Measurements from ENCODE around the gene NRF1.

Gene NRF1

GRCh38 chr7:129677796-129678195, 66.3 kb downstream of the NRF1 start:
- TF ChIP-seq CTCF (conservative IDR thresholded peaks at IDR 0.05) (no peak), ZFX (IDR thresholded peaks at IDR 0.05) (no peak)
- H3K27ac ChIP-seq = no peak overlapping the region

- TF ChIP-seq ZFX (IDR thresholded peaks at IDR 0.05) = no peak
- TF ChIP-seq CTCF (conservative IDR thresholded peaks at IDR 0.05) = no peak
- H3K27ac ChIP-seq = no peak overlapping the region
Observed at GRCh38 chr7:129678606-129679005, 67.1 kb downstream of the NRF1 start.

DNA sequence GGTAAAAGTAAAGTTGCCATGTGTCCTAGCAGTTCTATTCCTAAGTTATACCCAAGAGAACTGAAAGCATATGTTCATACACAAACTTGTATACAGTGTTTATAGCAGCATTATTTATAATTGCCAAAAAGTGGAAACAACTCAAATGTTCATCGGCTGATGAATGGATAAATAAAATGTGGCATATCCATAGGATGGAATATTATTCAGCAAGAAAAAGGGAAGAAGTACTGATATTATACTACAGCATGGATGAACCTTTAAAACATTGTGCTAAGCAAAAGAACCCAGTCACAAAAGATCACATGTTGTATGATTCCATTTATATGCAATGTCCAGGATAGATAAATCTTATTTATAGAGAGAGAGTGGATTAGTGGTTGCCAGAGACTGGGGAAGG, 68.9 kb downstream of the NRF1 start:
- no peak for TF ChIP-seq CTCF (conservative IDR thresholded peaks at IDR 0.05)
- TF ChIP-seq ZFX (IDR thresholded peaks at IDR 0.05) = no peak
- H3K27ac ChIP-seq = no peak overlapping the region

- H3K27ac ChIP-seq = no peak overlapping the region
- TF ChIP-seq CTCF (conservative IDR thresholded peaks at IDR 0.05) (no peak), ZFX (IDR thresholded peaks at IDR 0.05) (no peak)
Observed at GRCh38 chr7:129684777-129685176, 73.3 kb downstream of the NRF1 start.

DNA sequence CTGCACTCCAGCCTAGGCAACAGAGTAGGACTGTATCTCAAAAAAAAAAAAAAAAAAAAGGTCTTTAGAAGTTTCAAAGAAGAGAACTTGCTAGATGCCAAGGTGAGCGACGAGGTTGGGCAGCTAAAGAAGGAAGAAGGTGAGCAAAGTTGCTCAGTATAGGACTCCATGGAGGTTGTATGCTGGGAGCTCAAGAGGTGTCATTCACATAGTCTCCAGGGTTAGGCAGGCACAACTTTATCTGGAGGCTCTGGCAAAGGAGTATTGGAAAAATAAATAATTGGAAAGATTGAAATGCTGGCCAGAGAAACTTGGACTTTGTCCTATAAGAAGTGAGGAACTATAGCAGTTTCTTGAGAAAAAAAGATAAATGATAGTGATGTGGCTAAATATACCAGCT, 74.5 kb downstream of the NRF1 start:
- TF ChIP-seq CTCF (conservative IDR thresholded peaks at IDR 0.05) = no peak
- no peak for TF ChIP-seq ZFX (IDR thresholded peaks at IDR 0.05)
- no peak overlapping the region for H3K27ac ChIP-seq

GRCh38 chr7:129688503-129689222, 77.1 kb downstream of the NRF1 start:
- no peak overlapping the region for H3K27ac ChIP-seq
- TF ChIP-seq CTCF (conservative IDR thresholded peaks at IDR 0.05) = no peak
- TF ChIP-seq ZFX (IDR thresholded peaks at IDR 0.05) = no peak

DNA sequence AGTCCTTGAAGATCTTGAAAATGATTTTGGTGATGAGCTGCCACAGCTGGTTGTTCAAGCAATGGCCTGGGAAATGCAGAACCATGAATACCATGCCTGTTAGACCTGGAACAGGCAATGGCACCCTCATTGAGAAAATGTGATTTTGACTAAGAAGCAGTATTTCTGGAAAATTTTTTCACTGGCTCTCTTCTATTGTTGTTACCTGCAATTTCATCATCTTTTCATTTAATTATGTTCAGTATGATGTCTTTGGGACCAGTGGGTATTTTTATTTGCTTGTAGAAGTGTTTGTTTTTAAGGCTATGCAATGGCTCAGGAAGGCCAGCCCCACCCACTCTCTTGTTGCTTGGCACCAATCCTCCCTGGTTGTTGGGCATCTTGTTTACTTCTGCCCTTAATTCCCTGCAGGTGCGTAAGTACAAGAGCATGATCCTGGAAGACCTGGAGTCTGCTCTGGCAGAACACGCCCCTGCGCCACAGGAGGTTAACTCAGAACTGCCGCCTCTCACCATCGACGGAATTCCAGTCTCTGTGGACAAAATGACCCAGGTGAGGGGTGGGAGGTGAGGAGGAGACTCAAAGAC, 78.6 kb downstream of the NRF1 start:
- TF ChIP-seq ZFX (IDR thresholded peaks at IDR 0.05) = no peak
- TF ChIP-seq CTCF (conservative IDR thresholded peaks at IDR 0.05) = no peak
- H3K27ac ChIP-seq = no peak overlapping the region
